ENCODE measurements around the gene OSTC.

- TF ChIP-seq CTCF (IDR thresholded peaks at IDR 0.05; ENCODE audit: insufficient read depth, low read length) = no peak
- TF ChIP-seq REST (IDR thresholded peaks at IDR 0.05; ENCODE audit: insufficient replicate concordance, low read depth) = no peak
- TF ChIP-seq POLR2AphosphoS5 (IDR thresholded peaks at IDR 0.05; ENCODE audit: low read depth) = no peak
- no peak for TF ChIP-seq GABPA (IDR thresholded peaks at IDR 0.05; ENCODE audit: low read depth)
- TF ChIP-seq SPI1 (IDR thresholded peaks at IDR 0.05; ENCODE audit: borderline replicate concordance, low read depth) = no peak
Observed at GRCh38 chr4:108624263-108625056, 25.9 kb upstream of the OSTC start.

Data from HL-60 (cell line).